ENCODE results near the gene EVA1A. TPM values are rescaled to one million over a fixed set of nuclear protein-coding genes. Genes with fewer than 3 reads are reported as not detected.

Gene EVA1A
- total and polyA plus RNA-seq, 5 donors from 2014 or later, result not detected

DNA sequence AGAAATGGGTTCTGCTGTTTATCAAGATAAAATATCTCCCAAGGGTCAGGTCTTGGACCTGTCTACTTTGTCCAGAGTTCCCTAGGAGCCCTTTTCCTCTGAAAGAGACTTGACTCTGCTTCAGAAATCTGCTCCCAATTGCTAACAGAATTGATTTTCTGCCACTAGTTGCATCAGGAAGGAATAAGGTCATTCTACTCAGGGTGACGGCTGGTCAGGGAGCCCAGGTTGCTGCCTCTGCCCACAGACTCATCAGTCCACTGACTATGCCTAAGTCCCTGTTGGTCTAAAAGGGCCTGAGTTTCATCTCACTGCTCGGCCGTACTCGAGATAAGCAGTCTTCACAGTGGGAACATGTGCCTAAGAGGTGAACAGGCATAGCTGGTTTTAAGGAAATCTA, 61.2 kb downstream of the EVA1A start:
- H3K9me3 Mint-ChIP-seq, result peaks cover 0 to 3% (median 0%) of the 10 kb centered on the region in 7 donors
- no peak for DNase-seq
- no peak for ATAC-seq (ENCODE audit: low read depth in 2 of 2)
- peaks cover 4% of the 10 kb centered on the region for H3K27me3 Mint-ChIP-seq
- Histone ChIP-seq H3K4me3 (ENCODE audit: low read depth, low read length) (no peak overlapping the region), H3K27me3 (ENCODE audit: control insufficient read depth, insufficient read depth, low read length) (no peaks in the 10 kb centered on the region), H3K36me3 (ENCODE audit: control insufficient read depth, insufficient read depth, low read length) (no peaks in the 10 kb centered on the region), H3K9me3 (ENCODE audit: control insufficient read depth in 2 of 2, low read length in 2 of 2) (no peaks in the 10 kb centered on the region), H3K27ac (ENCODE audit: insufficient read depth, low read length, poor library complexity, severe bottlenecking) (no peak overlapping the region), H3K4me1 (ENCODE audit: control insufficient read depth, insufficient read depth, low read length, poor library complexity, severe bottlenecking) (no peaks in the 10 kb centered on the region)
- H3K4me3 Mint-ChIP-seq, result no peak overlapping the region
- H3K4me1 Mint-ChIP-seq, result no peaks in the 10 kb centered on the region
- peak overlapping the region in 1 of 3 donors; percentile 11 for H3K27ac Mint-ChIP-seq
- no peaks in the 10 kb centered on the region for H3K36me3 Mint-ChIP-seq

DNA sequence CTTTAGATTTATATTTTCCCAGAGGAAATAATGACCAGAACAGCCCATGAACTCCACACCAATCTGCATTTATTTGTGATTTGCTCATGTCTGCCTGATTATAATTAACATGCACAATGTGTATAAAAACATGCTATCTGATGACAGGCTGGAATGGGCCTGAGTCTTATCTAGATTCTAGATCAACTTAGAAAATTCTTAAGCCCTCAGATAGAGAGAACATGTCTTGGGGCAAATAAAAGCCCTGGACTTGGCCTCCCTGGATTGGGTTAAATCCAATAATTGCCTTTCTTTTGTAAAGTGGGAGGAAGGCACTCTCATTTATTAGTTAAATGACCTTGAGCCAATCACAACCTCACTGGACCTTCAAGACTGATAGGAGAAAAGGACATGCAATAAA, 61.8 kb downstream of the EVA1A start:
- H3K9me3 Mint-ChIP-seq, result peaks cover 0 to 3% (median 0%) of the 10 kb centered on the region in 7 donors
- H3K27ac Mint-ChIP-seq, result no peak overlapping the region
- H3K4me3 Mint-ChIP-seq, result no peak overlapping the region
- Histone ChIP-seq H3K4me3 (ENCODE audit: low read depth, low read length) (no peak overlapping the region), H3K27me3 (ENCODE audit: control insufficient read depth, insufficient read depth, low read length) (no peaks in the 10 kb centered on the region), H3K27ac (ENCODE audit: insufficient read depth, low read length, poor library complexity, severe bottlenecking) (no peak overlapping the region), H3K4me1 (ENCODE audit: control insufficient read depth, insufficient read depth, low read length, poor library complexity, severe bottlenecking) (no peaks in the 10 kb centered on the region), H3K36me3 (ENCODE audit: control insufficient read depth, insufficient read depth, low read length) (no peaks in the 10 kb centered on the region), H3K9me3 (ENCODE audit: control insufficient read depth in 2 of 2, low read length in 2 of 2) (no peaks in the 10 kb centered on the region)
- no peaks in the 10 kb centered on the region for H3K36me3 Mint-ChIP-seq
- no peak for DNase-seq
- ATAC-seq (ENCODE audit: low read depth in 2 of 2), result no peak
- peaks cover 4% of the 10 kb centered on the region for H3K27me3 Mint-ChIP-seq
- H3K4me1 Mint-ChIP-seq, result no peaks in the 10 kb centered on the region

DNA sequence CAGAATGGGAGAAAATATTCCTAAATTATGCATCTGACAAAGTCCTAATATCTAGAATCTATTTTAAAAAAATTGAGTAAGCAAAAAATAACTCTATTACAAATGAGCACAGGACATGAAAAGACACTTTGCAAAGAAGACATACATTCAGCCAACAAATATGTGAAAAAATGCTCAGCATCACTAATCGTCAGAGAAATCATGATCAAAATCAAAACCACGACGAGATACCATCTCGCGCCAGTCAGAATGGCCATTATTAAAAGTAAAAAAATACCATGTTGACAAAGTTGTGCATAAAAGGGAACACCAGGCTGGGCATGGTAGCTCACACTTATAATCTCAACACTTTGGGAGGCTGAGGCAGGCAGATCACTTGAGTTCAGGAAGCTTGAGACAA, 63.5 kb downstream of the EVA1A start:
- H3K27ac ChIP-seq (ENCODE audit: insufficient read depth, low read length, poor library complexity, severe bottlenecking), result no peak overlapping the region
- no peaks in the 10 kb centered on the region for H3K27me3 ChIP-seq (ENCODE audit: control insufficient read depth, insufficient read depth, low read length)
- H3K4me1 ChIP-seq (ENCODE audit: control insufficient read depth, insufficient read depth, low read length, poor library complexity, severe bottlenecking), result no peaks in the 10 kb centered on the region
- H3K36me3 Mint-ChIP-seq, result no peaks in the 10 kb centered on the region
- H3K9me3 Mint-ChIP-seq, result peaks cover 0 to 3% (median 0%) of the 10 kb centered on the region in 7 donors
- ATAC-seq (ENCODE audit: low read depth in 2 of 2) (no peak), DNase-seq (no peak)
- no peaks in the 10 kb centered on the region for H3K4me1 Mint-ChIP-seq
- H3K4me3 ChIP-seq (ENCODE audit: low read depth, low read length), result no peak overlapping the region
- H3K36me3 ChIP-seq (ENCODE audit: control insufficient read depth, insufficient read depth, low read length), result no peaks in the 10 kb centered on the region
- no peaks in the 10 kb centered on the region for H3K9me3 ChIP-seq (ENCODE audit: control insufficient read depth in 2 of 2, low read length in 2 of 2)
- no peak overlapping the region for H3K27ac Mint-ChIP-seq
- H3K27me3 Mint-ChIP-seq, result peaks cover 4% of the 10 kb centered on the region
- H3K4me3 Mint-ChIP-seq, result no peak overlapping the region

DNA sequence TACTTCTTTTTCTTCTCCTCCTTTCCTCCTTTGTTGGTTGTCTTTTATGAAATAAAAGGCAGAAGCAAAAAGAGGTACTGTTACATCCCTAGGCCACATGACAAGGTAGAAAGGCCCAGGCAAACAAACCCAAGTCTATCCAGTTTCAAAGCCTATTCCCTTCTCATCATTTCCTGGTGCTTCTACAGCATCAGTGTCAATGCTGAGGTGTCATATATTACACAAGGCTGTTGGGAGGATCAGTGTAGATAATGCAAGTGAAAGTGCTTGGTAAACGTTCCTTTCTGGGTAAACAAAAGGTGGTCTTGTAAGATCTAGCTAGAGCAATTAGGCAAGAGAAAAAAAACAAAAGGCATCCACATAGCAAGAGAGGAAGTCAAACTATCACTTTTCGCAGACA, 64.9 kb downstream of the EVA1A start:
- H3K36me3 Mint-ChIP-seq, result no peaks in the 10 kb centered on the region

DNA sequence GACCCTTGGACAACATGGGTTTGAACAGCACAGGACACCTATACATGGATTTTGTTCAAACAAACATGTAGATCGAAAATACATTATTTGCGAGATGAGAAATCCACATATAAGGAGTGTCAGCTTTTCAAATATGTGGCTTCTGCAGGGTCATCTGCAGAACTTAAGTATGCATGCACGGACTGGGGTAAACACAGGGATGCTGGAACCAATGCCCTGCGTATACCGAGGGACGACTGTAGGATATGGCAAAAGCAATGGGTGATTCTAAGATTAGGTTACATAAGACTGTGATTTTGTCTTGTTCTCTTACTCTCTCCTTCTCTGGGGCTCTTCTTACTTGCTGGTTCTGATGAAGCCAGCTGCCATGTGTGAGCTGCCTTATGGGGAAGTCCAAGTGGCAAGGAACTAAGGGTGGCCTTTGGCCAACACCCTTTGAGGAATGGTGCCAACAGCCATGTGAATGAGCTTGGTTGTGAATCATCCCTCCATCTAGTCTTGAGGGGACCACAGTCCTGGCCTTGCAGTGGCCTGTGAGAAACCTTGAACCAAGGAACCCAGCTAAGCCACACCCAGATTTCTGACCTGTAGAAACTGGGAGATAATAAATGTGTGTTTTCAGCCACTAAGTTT, 66.5 kb downstream of the EVA1A start:
- Histone ChIP-seq H3K9me3 (ENCODE audit: control insufficient read depth in 2 of 2, low read length in 2 of 2) (no peaks in the 10 kb centered on the region), H3K4me1 (ENCODE audit: control insufficient read depth, insufficient read depth, low read length, poor library complexity, severe bottlenecking) (no peaks in the 10 kb centered on the region), H3K27me3 (ENCODE audit: control insufficient read depth, insufficient read depth, low read length) (no peaks in the 10 kb centered on the region), H3K36me3 (ENCODE audit: control insufficient read depth, insufficient read depth, low read length) (no peaks in the 10 kb centered on the region), H3K4me3 (ENCODE audit: low read depth, low read length) (no peak overlapping the region), H3K27ac (ENCODE audit: insufficient read depth, low read length, poor library complexity, severe bottlenecking) (no peak overlapping the region)
- Mint-ChIP-seq H3K4me3 (no peak overlapping the region), H3K9me3 (peaks cover 0 to 1% (median 0%) of the 10 kb centered on the region in 7 donors), H3K4me1 (no peaks in the 10 kb centered on the region), H3K27ac (no peak overlapping the region), H3K27me3 (peaks cover 4% of the 10 kb centered on the region), H3K36me3 (no peaks in the 10 kb centered on the region)
- no peak for ATAC-seq (ENCODE audit: low read depth in 2 of 2)
- DNase-seq, result no peak

More for the DNA sequence above, 64.9 kb downstream of the EVA1A start:
- Mint-ChIP-seq H3K27me3 (peaks cover 4% of the 10 kb centered on the region), H3K27ac (peak overlapping the region in 1 of 3 donors; percentile 60), H3K4me3 (no peak overlapping the region), H3K9me3 (peaks cover 0 to 1% (median 0%) of the 10 kb centered on the region in 7 donors), H3K4me1 (no peaks in the 10 kb centered on the region)
- no peaks in the 10 kb centered on the region for H3K9me3 ChIP-seq (ENCODE audit: control insufficient read depth in 2 of 2, low read length in 2 of 2)
- DNase-seq (no peak), ATAC-seq (ENCODE audit: low read depth in 2 of 2) (no peak)
- H3K27ac ChIP-seq (ENCODE audit: insufficient read depth, low read length, poor library complexity, severe bottlenecking), result no peak overlapping the region
- H3K4me3 ChIP-seq (ENCODE audit: low read depth, low read length), result no peak overlapping the region
- no peaks in the 10 kb centered on the region for H3K4me1 ChIP-seq (ENCODE audit: control insufficient read depth, insufficient read depth, low read length, poor library complexity, severe bottlenecking)
- H3K36me3 ChIP-seq (ENCODE audit: control insufficient read depth, insufficient read depth, low read length), result no peaks in the 10 kb centered on the region
- no peaks in the 10 kb centered on the region for H3K27me3 ChIP-seq (ENCODE audit: control insufficient read depth, insufficient read depth, low read length)

DNA sequence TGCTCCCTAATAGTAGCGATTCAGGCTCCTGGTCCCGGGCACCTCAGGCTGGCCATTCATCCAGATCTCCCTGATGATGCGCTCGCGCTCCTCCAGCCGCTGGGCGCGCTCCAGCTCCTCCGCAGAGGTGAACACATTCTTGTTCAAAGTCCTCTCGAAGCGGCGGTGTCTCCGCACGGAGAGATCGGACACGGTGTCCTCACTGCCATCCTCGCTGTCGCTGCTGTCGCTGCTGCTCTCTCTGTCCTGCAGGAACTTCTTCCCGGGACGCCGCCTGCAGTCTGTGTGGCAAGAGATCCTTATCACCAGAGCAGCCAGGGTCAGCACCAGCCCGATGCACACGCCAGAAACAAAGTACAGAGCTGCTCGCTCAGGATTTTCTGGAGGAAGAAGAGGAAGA, 67.5 kb downstream of the EVA1A start:
- H3K9me3 ChIP-seq (ENCODE audit: control insufficient read depth in 2 of 2, low read length in 2 of 2), result no peaks in the 10 kb centered on the region
- no peak for DNase-seq

DNA sequence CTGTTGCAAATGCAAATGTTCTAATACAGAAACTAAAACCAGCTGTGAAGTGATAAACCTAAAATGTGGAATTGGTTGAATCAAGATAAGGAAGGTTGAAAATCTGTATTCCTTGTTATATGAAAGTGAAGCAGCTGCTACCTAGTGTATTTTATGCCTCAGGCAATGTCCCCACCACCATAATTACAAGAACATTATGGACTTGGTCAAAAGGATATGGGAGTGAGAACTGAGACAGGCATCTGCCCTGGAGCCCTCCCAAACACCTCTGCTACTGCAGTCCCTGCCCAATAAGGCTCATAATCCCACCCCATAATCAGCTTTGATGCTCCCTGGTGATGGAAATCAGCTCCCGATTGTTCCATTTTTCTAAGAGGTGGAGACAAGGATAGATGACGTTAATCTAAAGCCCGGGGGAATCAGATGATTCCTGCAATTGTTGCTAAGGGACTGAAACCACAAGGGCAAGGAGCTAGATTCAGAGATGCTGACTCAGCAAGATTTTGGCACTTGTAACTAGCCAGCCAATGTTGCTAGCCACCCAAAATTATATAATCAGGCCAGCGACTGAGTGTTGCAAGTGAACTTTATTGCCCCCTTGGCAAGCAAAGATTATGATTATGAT, 69.5 kb downstream of the EVA1A start:
- Histone ChIP-seq H3K9me3 (ENCODE audit: control insufficient read depth in 2 of 2, low read length in 2 of 2) (no peaks in the 10 kb centered on the region), H3K27me3 (ENCODE audit: control insufficient read depth, insufficient read depth, low read length) (peaks cover 3% of the 10 kb centered on the region), H3K4me3 (ENCODE audit: low read depth, low read length) (no peak overlapping the region), H3K36me3 (ENCODE audit: control insufficient read depth, insufficient read depth, low read length) (no peaks in the 10 kb centered on the region), H3K4me1 (ENCODE audit: control insufficient read depth, insufficient read depth, low read length, poor library complexity, severe bottlenecking) (no peaks in the 10 kb centered on the region), H3K27ac (ENCODE audit: insufficient read depth, low read length, poor library complexity, severe bottlenecking) (no peak overlapping the region)
- Mint-ChIP-seq H3K36me3 (no peaks in the 10 kb centered on the region), H3K4me1 (no peaks in the 10 kb centered on the region), H3K27me3 (no peaks in the 10 kb centered on the region), H3K27ac (no peak overlapping the region), H3K9me3 (peaks cover 0 to 3% (median 0%) of the 10 kb centered on the region in 7 donors), H3K4me3 (no peak overlapping the region)
- no peak for ATAC-seq (ENCODE audit: low read depth in 2 of 2)
- DNase-seq, result no peak

More for the DNA sequence above, 67.5 kb downstream of the EVA1A start:
- no peaks in the 10 kb centered on the region for H3K4me1 Mint-ChIP-seq
- no peak for ATAC-seq (ENCODE audit: low read depth in 2 of 2)
- no peak overlapping the region for H3K27ac ChIP-seq (ENCODE audit: insufficient read depth, low read length, poor library complexity, severe bottlenecking)
- H3K27me3 ChIP-seq (ENCODE audit: control insufficient read depth, insufficient read depth, low read length), result no peaks in the 10 kb centered on the region
- H3K36me3 ChIP-seq (ENCODE audit: control insufficient read depth, insufficient read depth, low read length), result no peaks in the 10 kb centered on the region
- peaks cover 0 to 1% (median 0%) of the 10 kb centered on the region in 7 donors for H3K9me3 Mint-ChIP-seq
- peaks cover 4% of the 10 kb centered on the region for H3K27me3 Mint-ChIP-seq
- H3K36me3 Mint-ChIP-seq, result no peaks in the 10 kb centered on the region
- no peak overlapping the region for H3K27ac Mint-ChIP-seq
- no peaks in the 10 kb centered on the region for H3K4me1 ChIP-seq (ENCODE audit: control insufficient read depth, insufficient read depth, low read length, poor library complexity, severe bottlenecking)
- H3K4me3 Mint-ChIP-seq, result no peak overlapping the region
- no peak overlapping the region for H3K4me3 ChIP-seq (ENCODE audit: low read depth, low read length)

DNA sequence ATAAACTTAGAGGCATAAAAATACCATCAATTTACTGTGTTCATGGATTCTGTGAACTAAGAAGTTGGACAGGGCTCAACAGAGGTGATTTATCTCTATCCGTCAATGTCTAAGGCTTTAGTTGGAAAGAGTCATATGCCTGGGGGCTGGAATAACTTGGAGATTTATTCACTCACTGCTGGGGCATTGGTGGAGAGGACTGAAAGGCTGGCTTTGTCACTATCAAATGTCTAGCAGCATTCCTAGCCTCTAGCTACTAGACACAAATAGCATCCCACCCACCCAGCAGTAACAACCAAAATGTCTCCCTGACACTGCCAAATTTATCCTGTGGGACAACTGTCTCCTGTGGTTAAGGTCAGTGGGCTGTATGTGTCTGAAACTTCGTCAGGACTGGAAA, 71.0 kb downstream of the EVA1A start:
- Histone ChIP-seq H3K27ac (ENCODE audit: insufficient read depth, low read length, poor library complexity, severe bottlenecking) (no peak overlapping the region), H3K9me3 (ENCODE audit: control insufficient read depth in 2 of 2, low read length in 2 of 2) (no peaks in the 10 kb centered on the region), H3K4me1 (ENCODE audit: control insufficient read depth, insufficient read depth, low read length, poor library complexity, severe bottlenecking) (no peaks in the 10 kb centered on the region), H3K27me3 (ENCODE audit: control insufficient read depth, insufficient read depth, low read length) (peaks cover 3% of the 10 kb centered on the region), H3K36me3 (ENCODE audit: control insufficient read depth, insufficient read depth, low read length) (no peaks in the 10 kb centered on the region), H3K4me3 (ENCODE audit: low read depth, low read length) (no peak overlapping the region)
- no peak overlapping the region for H3K27ac Mint-ChIP-seq
- H3K4me3 Mint-ChIP-seq, result no peak overlapping the region
- peaks cover 0 to 3% (median 0%) of the 10 kb centered on the region in 7 donors for H3K9me3 Mint-ChIP-seq
- no peaks in the 10 kb centered on the region for H3K4me1 Mint-ChIP-seq
- no peaks in the 10 kb centered on the region for H3K27me3 Mint-ChIP-seq
- ATAC-seq (ENCODE audit: low read depth in 2 of 2), result no peak
- DNase-seq, result no peak
- H3K36me3 Mint-ChIP-seq, result no peaks in the 10 kb centered on the region
